Ectodermal cell (in vitro differentiated cells): ENCODE results near the gene EIF6.

ENCODE experiments used
- H3K27ac ChIP-seq: 2 replicates; pipeline ENCODE4 v1.7.0; 2013; ENCODE audit warnings: mild to moderate bottlenecking, low read depth, low read length; ENCODE audit not compliant: insufficient read depth, poor library complexity, severe bottlenecking
- H3K27me3 ChIP-seq: 2 replicates; pipeline ENCODE4 v1.7.0; 2013; ENCODE audit warnings: mild to moderate bottlenecking, low read length; ENCODE audit not compliant: insufficient read depth, control insufficient read depth, poor library complexity, severe bottlenecking
- H3K36me3 ChIP-seq: one replicate; pipeline ENCODE4 v1.7.0; 2013; ENCODE audit warnings: low read length; ENCODE audit not compliant: control insufficient read depth, insufficient read depth
- H3K4me1 ChIP-seq: one replicate; pipeline ENCODE4 v1.7.0; 2013; ENCODE audit warnings: low read length; ENCODE audit not compliant: control insufficient read depth, insufficient read depth
- H3K4me3 ChIP-seq: 2 replicates; pipeline ENCODE4 v1.7.0; 2013; ENCODE audit warnings: low read depth, low read length, control low read depth; ENCODE audit not compliant: insufficient read depth
- H3K9me3 ChIP-seq: 2 replicates; pipeline ENCODE4 v1.7.0; 2013; ENCODE audit warnings: mild to moderate bottlenecking, low read length, moderate library complexity; ENCODE audit not compliant: control insufficient read depth
- WGBS, 2 experiments: methylation state at CpG; one replicate each; pipeline ENCODE4 v1.1.7; 2013; ENCODE audit warnings: missing lambda C conversion rate in 2 of 2; 5-methylcytosine and 5-hydroxymethylcytosine counted together

EIF6 gene

GRCh38 chr20:35286899-35287508 is 2.4 kb upstream of the EIF6 start:
- Histone ChIP-seq H3K4me1 (peaks cover 5% of the 10 kb centered on the region), H3K4me3 (no peak overlapping the region), H3K27ac (no peak overlapping the region), H3K9me3 (no peaks in the 10 kb centered on the region), H3K36me3 (peaks cover 5% of the 10 kb centered on the region), H3K27me3 (no peaks in the 10 kb centered on the region)
- WGBS, 2 experiments, result 93 to 94% methylated on average over 17 of the region's 17 CpGs

GRCh38 chr20:35286077-35286898 is 1.7 kb upstream of the EIF6 start:
- H3K4me3 ChIP-seq, result no peak overlapping the region
- H3K9me3 ChIP-seq, result no peaks in the 10 kb centered on the region
- WGBS, 2 experiments, result 93 to 94% methylated on average over 12 of the region's 12 CpGs
- H3K27me3 ChIP-seq, result no peaks in the 10 kb centered on the region
- peaks cover 5% of the 10 kb centered on the region for H3K4me1 ChIP-seq
- no peak overlapping the region for H3K27ac ChIP-seq
- peaks cover 8% of the 10 kb centered on the region for H3K36me3 ChIP-seq

- Histone ChIP-seq H3K9me3 (no peaks in the 10 kb centered on the region), H3K4me1 (peaks cover 5% of the 10 kb centered on the region), H3K27me3 (no peaks in the 10 kb centered on the region), H3K27ac (no peak overlapping the region), H3K36me3 (peaks cover 11% of the 10 kb centered on the region), H3K4me3 (no peak overlapping the region)
- WGBS, 2 experiments, result 88 to 94% methylated on average over 5 of the region's 5 CpGs
Measured at GRCh38 chr20:35285806-35286076, 1.2 kb upstream of the EIF6 start.

GRCh38 chr20:35284992-35285805 is 627 bp upstream of the EIF6 start:
- WGBS, 2 experiments, result 41 to 44% methylated on average over 19 of the region's 19 CpGs
- Histone ChIP-seq H3K27me3 (no peaks in the 10 kb centered on the region), H3K9me3 (no peaks in the 10 kb centered on the region), H3K4me3 (peak overlapping the region; percentile 65), H3K36me3 (peaks cover 17% of the 10 kb centered on the region), H3K27ac (no peak overlapping the region), H3K4me1 (peaks cover 5% of the 10 kb centered on the region)

- H3K4me3 ChIP-seq, result peak overlapping the region; percentile 65
- WGBS, 2 experiments, result 22 to 24% methylated on average over 23 to 24 of the region's 24 CpGs
- H3K36me3 ChIP-seq, result peaks cover 29% of the 10 kb centered on the region
- no peaks in the 10 kb centered on the region for H3K9me3 ChIP-seq
- H3K27ac ChIP-seq, result no peak overlapping the region
- no peaks in the 10 kb centered on the region for H3K27me3 ChIP-seq
- peaks cover 5% of the 10 kb centered on the region for H3K4me1 ChIP-seq
Measured at GRCh38 chr20:35283441-35284266, 918 bp downstream of the EIF6 start.

- Histone ChIP-seq H3K9me3 (no peaks in the 10 kb centered on the region), H3K27ac (no peak overlapping the region), H3K4me3 (no peak overlapping the region), H3K27me3 (no peaks in the 10 kb centered on the region), H3K4me1 (peaks cover 5% of the 10 kb centered on the region), H3K36me3 (peaks cover 29% of the 10 kb centered on the region)
- 95 to 96% methylated on average over 10 of the region's 10 CpGs for WGBS, 2 experiments
Measured at GRCh38 chr20:35281506-35282101, 3.0 kb downstream of the EIF6 start.

GRCh38 chr20:35280523-35280922 is 4.0 kb downstream of the EIF6 start:
- no peaks in the 10 kb centered on the region for H3K9me3 ChIP-seq
- H3K27me3 ChIP-seq, result no peaks in the 10 kb centered on the region
- peaks cover 29% of the 10 kb centered on the region for H3K36me3 ChIP-seq
- no peak overlapping the region for H3K4me3 ChIP-seq
- H3K4me1 ChIP-seq, result peaks cover 5% of the 10 kb centered on the region
- H3K27ac ChIP-seq, result no peak overlapping the region
- 94 to 97% methylated on average over 6 of the region's 6 CpGs for WGBS, 2 experiments

- H3K4me3 ChIP-seq, result no peak overlapping the region
- H3K27me3 ChIP-seq, result no peaks in the 10 kb centered on the region
- H3K4me1 ChIP-seq, result peaks cover 5% of the 10 kb centered on the region
- no peak overlapping the region for H3K27ac ChIP-seq
- WGBS, 2 experiments, result 95 to 98% methylated on average over 7 of the region's 7 CpGs
- H3K9me3 ChIP-seq, result no peaks in the 10 kb centered on the region
- peaks cover 29% of the 10 kb centered on the region for H3K36me3 ChIP-seq
Measured at GRCh38 chr20:35279533-35280174, 4.9 kb downstream of the EIF6 start.

- Histone ChIP-seq H3K27ac (no peak overlapping the region), H3K4me1 (peaks cover 5% of the 10 kb centered on the region), H3K36me3 (peaks cover 29% of the 10 kb centered on the region), H3K27me3 (no peaks in the 10 kb centered on the region), H3K9me3 (no peaks in the 10 kb centered on the region), H3K4me3 (no peak overlapping the region)
- 94 to 98% methylated on average over 5 of the region's 5 CpGs for WGBS, 2 experiments
Measured at GRCh38 chr20:35279040-35279439, 5.5 kb downstream of the EIF6 start.
